GM18858 (cell line): Measurements from ENCODE around the gene ESYT2.
"Not testable (repeated sequence)": the region's sequence is repeated elsewhere in the genome, so short reads cannot be mapped to it uniquely, and the experiment has no call there.

Experiments
- ATAC-seq: cut with Tn5 transposase; IDR thresholded peaks from one replicate; pipeline ENCODE4 v1.9.1; 2021; ENCODE audit not compliant: unreplicated experiment

Gene ESYT2

GRCh38 chr7:158856883-158857668, 27.8 kb upstream of the ESYT2 start:
- ATAC-seq, result peak; percentile 18

GRCh38 chr7:158854681-158855081, 25.4 kb upstream of the ESYT2 start:
- no peak for ATAC-seq

- ATAC-seq, result no peak
Measured at GRCh38 chr7:158850545-158851102, 21.3 kb upstream of the ESYT2 start.

- ATAC-seq, result no peak
Measured at GRCh38 chr7:158849768-158850544, 20.6 kb upstream of the ESYT2 start.

- ATAC-seq, result no peak
Measured at GRCh38 chr7:158849442-158849767, 20.1 kb upstream of the ESYT2 start.

GRCh38 chr7:158847451-158847866, 18.1 kb upstream of the ESYT2 start:
- ATAC-seq, result no peak

- no peak for ATAC-seq
Measured at GRCh38 chr7:158846304-158846703, 17.0 kb upstream of the ESYT2 start.

- ATAC-seq, result no peak
Measured at GRCh38 chr7:158843771-158844170, 14.5 kb upstream of the ESYT2 start.

GRCh38 chr7:158842486-158842885, 13.2 kb upstream of the ESYT2 start:
- no peak for ATAC-seq

- ATAC-seq, result no peak
Measured at GRCh38 chr7:158840604-158841003, 11.3 kb upstream of the ESYT2 start.

GRCh38 chr7:158839177-158839576, 9.9 kb upstream of the ESYT2 start:
- ATAC-seq, result not testable (repeated sequence)

GRCh38 chr7:158837790-158838637, 8.7 kb upstream of the ESYT2 start:
- ATAC-seq, result no peak

GRCh38 chr7:158836692-158837091, 7.4 kb upstream of the ESYT2 start:
- ATAC-seq, result no peak

- no peak for ATAC-seq
Measured at GRCh38 chr7:158834878-158835784, 5.8 kb upstream of the ESYT2 start.

- no peak for ATAC-seq
Measured at GRCh38 chr7:158832994-158833393, 3.7 kb upstream of the ESYT2 start.

GRCh38 chr7:158831738-158832091, 2.4 kb upstream of the ESYT2 start:
- no peak for ATAC-seq

GRCh38 chr7:158830211-158830723, 958 bp upstream of the ESYT2 start:
- no peak for ATAC-seq

GRCh38 chr7:158829021-158829341, 328 bp downstream of the ESYT2 start:
- ATAC-seq, result peak; percentile 37

- ATAC-seq, result no peak
Measured at GRCh38 chr7:158828133-158829020, 932 bp downstream of the ESYT2 start.
